ENCODE measurements around the gene TAF4. TPM values are rescaled to one million over a fixed set of nuclear protein-coding genes. Genes with fewer than 3 reads are reported as not detected.

TAF4 gene
- total and polyA plus RNA-seq, 3 donors from 2014 or later: 30.7 to 111 (median 107) TPM

- Histone ChIP-seq H3K9me3 (no peaks in the 10 kb centered on the region), H3K27ac (no peak overlapping the region), H3K4me3 (no peak overlapping the region), H3K36me3 (ENCODE audit: low read depth, missing control alignments) (no peaks in the 10 kb centered on the region), H3K4me1 (no peaks in the 10 kb centered on the region), H3K27me3 (no peaks in the 10 kb centered on the region)
- TF ChIP-seq CTCF (IDR thresholded peaks at IDR 0.05) (no peak), POLR2A (IDR thresholded peaks at IDR 0.05) (no peak)
- intact Hi-C loops (cut with DNase I; ENCODE audit: low total_unique reads): no loop called here
- DNase-seq: no peak
- 89 to 92% methylated on average over 7 to 12 of the region's 12 CpGs for WGBS, 2 donors
These were observed 11.2 kb downstream of the TAF4 start for GRCh38 chr20:62054451-62054953.

- TF ChIP-seq POLR2A (IDR thresholded peaks at IDR 0.05) (no peak), CTCF (IDR thresholded peaks at IDR 0.05) (no peak)
- intact Hi-C loops (cut with DNase I; ENCODE audit: low total_unique reads): no loop called here
- Histone ChIP-seq H3K9me3 (no peaks in the 10 kb centered on the region), H3K27me3 (no peaks in the 10 kb centered on the region), H3K36me3 (ENCODE audit: low read depth, missing control alignments) (no peaks in the 10 kb centered on the region), H3K27ac (no peak overlapping the region), H3K4me3 (no peak overlapping the region), H3K4me1 (no peaks in the 10 kb centered on the region)
- WGBS, 2 donors: 88 to 94% methylated on average over 21 to 22 of the region's 22 CpGs
- peak; percentile 6 for DNase-seq
These were observed 12.1 kb downstream of the TAF4 start for GRCh38 chr20:62053465-62054196.

DNA sequence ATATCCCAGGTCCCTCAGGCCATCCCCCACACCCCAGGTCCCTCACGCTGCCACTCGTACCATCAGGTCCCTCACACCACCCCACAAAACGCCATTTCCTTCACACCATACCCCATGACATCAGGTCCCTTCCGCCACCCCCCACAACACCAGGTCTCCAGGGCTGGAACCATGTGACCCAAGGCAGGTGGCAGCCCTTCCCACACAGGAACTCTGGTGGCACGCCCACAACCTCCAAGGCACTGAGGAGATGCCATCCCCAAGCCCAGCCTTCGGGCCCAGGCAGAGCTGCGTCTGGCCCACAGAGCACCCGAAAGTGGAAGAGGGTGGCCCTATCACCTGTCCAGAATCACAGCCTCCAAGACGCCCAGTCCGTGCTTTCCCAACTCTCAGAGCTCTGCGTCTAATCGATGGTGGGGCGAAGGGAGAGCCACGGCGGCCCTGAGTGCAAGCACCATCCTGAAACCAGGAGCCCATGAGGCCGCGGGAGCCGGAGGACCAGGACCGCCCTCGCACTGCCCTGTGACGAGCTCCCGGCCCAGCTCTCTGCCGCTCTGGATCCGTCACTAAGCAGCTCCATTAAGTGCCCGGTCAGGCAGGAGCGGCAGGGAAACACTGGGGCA lies 12.7 kb downstream of the TAF4 start:
- WGBS, 2 donors: 92 to 94% methylated on average over 11 to 25 of the region's 26 CpGs
- H3K27me3 ChIP-seq: no peaks in the 10 kb centered on the region
- no peak overlapping the region for H3K27ac ChIP-seq
- H3K4me3 ChIP-seq: no peak overlapping the region
- intact Hi-C loops (cut with DNase I; ENCODE audit: low total_unique reads): no loop called here
- TF ChIP-seq CTCF (IDR thresholded peaks at IDR 0.05): no peak
- TF ChIP-seq POLR2A (IDR thresholded peaks at IDR 0.05): no peak
- no peaks in the 10 kb centered on the region for H3K9me3 ChIP-seq
- no peaks in the 10 kb centered on the region for H3K36me3 ChIP-seq (ENCODE audit: low read depth, missing control alignments)
- no peaks in the 10 kb centered on the region for H3K4me1 ChIP-seq
- peak; percentile 12 for DNase-seq

- no peak overlapping the region for H3K27ac ChIP-seq
- H3K4me1 ChIP-seq: no peaks in the 10 kb centered on the region
- WGBS, 2 donors: 84 to 91% methylated on average over 13 of the region's 13 CpGs
- no peaks in the 10 kb centered on the region for H3K9me3 ChIP-seq
- H3K36me3 ChIP-seq (ENCODE audit: low read depth, missing control alignments): no peaks in the 10 kb centered on the region
- peak; percentile 9 for DNase-seq
- H3K27me3 ChIP-seq: no peaks in the 10 kb centered on the region
- intact Hi-C loops (cut with DNase I; ENCODE audit: low total_unique reads): no loop called here
- H3K4me3 ChIP-seq: no peak overlapping the region
- TF ChIP-seq POLR2A (IDR thresholded peaks at IDR 0.05): no peak
These were observed 13.3 kb downstream of the TAF4 start for GRCh38 chr20:62052336-62052841.

DNA sequence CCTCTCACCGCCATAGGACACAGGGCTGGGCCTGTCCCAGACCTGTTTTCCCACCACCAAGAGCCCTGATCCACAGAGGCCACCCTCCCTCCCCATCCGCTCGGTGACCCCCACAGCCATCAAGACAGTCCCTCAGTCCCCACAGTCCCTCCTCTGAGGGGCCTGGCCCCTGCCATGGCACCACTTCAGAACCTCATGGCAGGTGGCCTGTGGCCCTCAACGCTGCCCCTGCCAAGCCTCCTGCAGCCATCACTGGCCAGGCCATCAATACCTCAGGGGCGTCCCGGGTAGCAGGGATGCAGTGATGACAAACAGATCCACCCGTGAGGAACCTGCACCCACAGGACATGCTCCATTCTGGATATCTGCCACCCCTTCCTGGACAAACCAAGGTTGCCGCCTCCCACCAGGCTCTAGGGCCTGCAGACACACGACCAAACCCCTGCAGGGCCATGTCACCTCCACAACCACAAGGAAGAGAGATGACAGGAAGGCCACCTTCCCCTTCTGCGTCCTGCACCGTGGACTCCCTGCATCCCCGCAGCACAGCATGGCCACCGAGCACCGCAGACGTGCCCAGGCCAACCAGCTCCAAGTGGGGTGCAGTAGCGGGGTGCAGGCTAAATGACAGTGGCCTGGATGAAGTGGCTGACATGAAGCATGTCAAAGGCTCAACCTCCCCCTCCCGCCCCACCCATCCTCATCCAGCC lies 14.0 kb downstream of the TAF4 start:
- TF ChIP-seq POLR2A (IDR thresholded peaks at IDR 0.05) (no peak), CTCF (IDR thresholded peaks at IDR 0.05) (no peak)
- no peak overlapping the region for H3K27ac ChIP-seq
- no peaks in the 10 kb centered on the region for H3K4me1 ChIP-seq
- no peak overlapping the region for H3K4me3 ChIP-seq
- H3K27me3 ChIP-seq: no peaks in the 10 kb centered on the region
- intact Hi-C loops (cut with DNase I; ENCODE audit: low total_unique reads): no loop called here
- 80 to 81% methylated on average over 10 to 17 of the region's 17 CpGs for WGBS, 2 donors
- no peaks in the 10 kb centered on the region for H3K9me3 ChIP-seq
- DNase-seq: peak; percentile 0
- H3K36me3 ChIP-seq (ENCODE audit: low read depth, missing control alignments): no peaks in the 10 kb centered on the region

Data from testis (tissue), 3 donors.